ENCODE results near the gene MPV17L2. TPM values are rescaled to one million over a fixed set of nuclear protein-coding genes. Genes with fewer than 3 reads are reported as not detected.
A peak's percentile ranks its signal among the peaks of the same experiment; 100 is the strongest.

Gene MPV17L2
- total and polyA plus RNA-seq, 2 of the 4 experiments (the other 2 are of a cell fraction), result 7.2 to 19.5 TPM

- no peak overlapping the region for H3K27ac ChIP-seq (ENCODE audit: insufficient read depth, low read length)
- peak; percentile 34 for DNase-seq
- intact Hi-C loops (cut with micrococcal nuclease), result no loop called here
- no peaks in the 10 kb centered on the region for H3K9me3 ChIP-seq (ENCODE audit: control insufficient read depth, insufficient read depth, low read length)
- no peak overlapping the region for H2BK20ac ChIP-seq (ENCODE audit: low read depth, low read length)
- H3K23ac ChIP-seq (ENCODE audit: low read depth, low read length), result no peak overlapping the region; the same call in 1 of the 2 replicates
- ChIA-PET CTCF (no interaction called here), POLR2A (ENCODE audit: unreplicated experiment) (no interaction called here)
- H3K4me1 ChIP-seq (ENCODE audit: control insufficient read depth, insufficient read depth, low read length), result peaks cover 8% of the 10 kb centered on the region
- in situ Hi-C loops (cut with MboI; ENCODE audit: low sequenced_read_pairs), result loop anchor here (5.0 to 10.0 kb wide), 3 partner anchors 48 to 220 kb away; partner anchors contain the start of genes LSM4 and SSBP4
- dilution Hi-C loops (cut with HindIII; ENCODE audit: low sequenced_read_pairs, unreplicated experiment), result no loop called here
- no TSS peak for BruUV-seq (replicated peaks)
- H3K9ac ChIP-seq (ENCODE audit: low read depth, low read length), result no peak overlapping the region
- peak overlapping the region; percentile 84 for H2AFZ ChIP-seq (replicated peaks; ENCODE audit: low read length, poor library complexity)
- TF ChIP-seq SMC3 (IDR thresholded peaks at IDR 0.05; ENCODE audit: low read depth, low read length) (no peak), MXI1 (IDR thresholded peaks at IDR 0.05; ENCODE audit: borderline replicate concordance, low read depth, low read length) (no peak), CTCF (conservative IDR thresholded peaks at IDR 0.05; ENCODE audit: low read depth, low read length) (no peak), RFX5 (IDR thresholded peaks at IDR 0.05; ENCODE audit: low read depth, low read length) (no peak), CEBPB (IDR thresholded peaks at IDR 0.05; ENCODE audit: low read depth, low read length) (no peak), FOS (IDR thresholded peaks at IDR 0.05; ENCODE audit: low read depth, low read length) (no peak), MAFK (IDR thresholded peaks at IDR 0.05; ENCODE audit: low read depth, low read length) (no peak), USF2 (IDR thresholded peaks at IDR 0.05; ENCODE audit: low read depth, low read length) (no peak), MAZ (IDR thresholded peaks at IDR 0.05; ENCODE audit: borderline replicate concordance, low read depth, low read length) (no peak; the same call in 1 of the 2 replicates), NFE2L2 (IDR thresholded peaks at IDR 0.05; ENCODE audit: low read depth, low read length) (no peak), ELK1 (IDR thresholded peaks at IDR 0.05; ENCODE audit: borderline replicate concordance, low read depth, low read length) (no peak)
- H3K27me3 ChIP-seq (ENCODE audit: control insufficient read depth, insufficient read depth, low read length), result no peaks in the 10 kb centered on the region
- H3K79me1 ChIP-seq (ENCODE audit: low read depth in 1 of 2, low read length in 2 of 2), result peaks cover 7 to 15% of the 10 kb centered on the region in 2 experiments; a peak in 3 of 4 replicates
- H2BK120ac ChIP-seq (ENCODE audit: low read depth, low read length), result no peak overlapping the region
- H3K4ac ChIP-seq (ENCODE audit: low read depth, low read length), result no peak overlapping the region
- H3K56ac ChIP-seq (ENCODE audit: extremely low read depth, insufficient read depth, low read length), result no peak overlapping the region
- peak overlapping the region; percentile 71; the same call in 1 of the 2 replicates for H2AK5ac ChIP-seq (ENCODE audit: low read depth, low read length)
- H2BK15ac ChIP-seq (ENCODE audit: low read depth, low read length), result no peak overlapping the region
- H4K5ac ChIP-seq (ENCODE audit: low read depth, low read length), result no peak overlapping the region; the same call in 1 of the 2 replicates
- peaks cover 8% of the 10 kb centered on the region for H4K20me1 ChIP-seq (ENCODE audit: insufficient read depth, low read length)
- WGBS, 2 experiments (ENCODE audit: extremely low coverage in 2 of 2, insufficient read length in 1 of 2), result 68% methylated on average over 3 of the region's 27 CpGs; no CpG with 5 or more reads in 1 of the 2 experiments
- peaks cover 25% of the 10 kb centered on the region for H3K36me3 ChIP-seq (ENCODE audit: control insufficient read depth, insufficient read depth, low read length)
- no peak overlapping the region; the same call in 1 of the 2 replicates for H3K4me3 ChIP-seq (ENCODE audit: insufficient read depth, low read depth, low read length)
- H4K91ac ChIP-seq (ENCODE audit: insufficient read depth, low read depth, low read length), result no peak overlapping the region
- ATAC-seq (ENCODE audit: low read depth), result no peak
- H2AK9ac ChIP-seq (replicated peaks; ENCODE audit: low read depth, low read length, poor library complexity), result peak overlapping the region; percentile 79
- H2BK5ac ChIP-seq (ENCODE audit: low read depth, low read length, poor library complexity, severe bottlenecking), result no peak overlapping the region
- H3K18ac ChIP-seq (ENCODE audit: low read depth, low read length), result no peak overlapping the region
- H3K14ac ChIP-seq (replicated peaks; ENCODE audit: low read depth, low read length), result no peak overlapping the region
- H3K4me2 ChIP-seq (ENCODE audit: low read depth, low read length), result peak overlapping the region; percentile 90; the same call in 1 of the 2 replicates
- peaks cover 8% of the 10 kb centered on the region; the same call in 1 of the 2 replicates for H3K9me1 ChIP-seq (ENCODE audit: insufficient read depth, low read length)
- peak overlapping the region in 1 of 2 experiments; percentile 57; a peak in 1 of 4 replicates for H4K8ac ChIP-seq (ENCODE audit: low read depth in 2 of 2, low read length in 2 of 2)
Observed at GRCh38 chr19:18194554-18195238, 1.7 kb downstream of the MPV17L2 start.

Data from IMR-90 (cell line).